Panc1 (cell line): ENCODE results near the gene LRBA.

ENCODE experiments used
- POLR2AphosphoS5 ChIP-seq: IDR thresholded peaks from 2 replicates; pipeline ENCODE4 v1.6.1; 2012; ENCODE audit warnings: mild to moderate bottlenecking, low read depth, low read length, moderate library complexity
- SIN3A ChIP-seq: IDR thresholded peaks from 2 replicates; pipeline ENCODE4 v1.6.1; 2012; ENCODE audit warnings: low read depth, mild to moderate bottlenecking, low read length, moderate library complexity, borderline replicate concordance; ENCODE audit not compliant: insufficient read depth
- TF ChIP-seq, protein P1 (sequence below): fragments of 450-650 bp; IDR thresholded peaks from 2 replicates; pipeline ENCODE4 v1.5.1; 2017; ENCODE audit warnings: mild to moderate bottlenecking
- TF ChIP-seq, protein P2 (sequence below), 2 experiments: IDR thresholded peaks; 2 replicates each; pipeline ENCODE4 v1.6.1; 2011 to 2012; ENCODE audit warnings: low read depth in 2 of 2, control low read depth in 1 of 2, low read length in 1 of 2, mild to moderate bottlenecking in 1 of 2, moderate library complexity in 1 of 2; ENCODE audit not compliant: insufficient read depth in 1 of 2

DNA sequence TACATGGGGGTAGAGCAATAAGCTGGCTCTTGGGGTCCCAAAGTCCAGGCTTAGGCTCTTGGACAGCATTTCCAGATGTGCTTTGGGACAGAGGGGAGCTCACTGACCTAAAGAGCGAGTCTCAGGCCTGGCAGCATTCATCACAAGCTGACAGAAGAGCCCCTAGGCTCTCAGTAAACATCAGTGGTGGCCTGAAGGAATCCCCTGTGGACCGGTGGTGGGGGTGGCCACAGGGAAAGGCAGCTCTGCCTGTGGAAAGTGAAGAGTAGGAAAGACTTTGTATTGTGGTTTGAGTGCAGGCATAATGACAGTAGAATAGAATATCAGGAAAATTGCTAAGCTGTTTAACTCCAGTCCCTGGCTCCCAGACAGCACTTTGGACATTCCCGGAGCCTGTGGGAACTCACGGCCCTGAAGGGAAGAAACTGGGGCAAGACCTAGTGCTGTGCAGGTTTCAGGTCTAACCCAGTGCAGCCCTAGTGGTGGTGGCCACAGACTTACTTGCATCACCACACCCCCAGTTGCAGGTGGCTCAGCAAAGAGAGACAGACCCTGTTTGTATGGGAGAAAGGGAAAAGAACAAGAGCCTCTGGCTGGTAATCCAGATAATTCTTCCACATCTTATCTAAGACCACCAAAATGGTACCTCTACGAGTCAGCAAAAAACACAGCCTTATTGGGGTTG is 291.2 kb downstream of the LRBA start:
- TF ChIP-seq POLR2AphosphoS5: no peak
- TF ChIP-seq, protein P1, sequence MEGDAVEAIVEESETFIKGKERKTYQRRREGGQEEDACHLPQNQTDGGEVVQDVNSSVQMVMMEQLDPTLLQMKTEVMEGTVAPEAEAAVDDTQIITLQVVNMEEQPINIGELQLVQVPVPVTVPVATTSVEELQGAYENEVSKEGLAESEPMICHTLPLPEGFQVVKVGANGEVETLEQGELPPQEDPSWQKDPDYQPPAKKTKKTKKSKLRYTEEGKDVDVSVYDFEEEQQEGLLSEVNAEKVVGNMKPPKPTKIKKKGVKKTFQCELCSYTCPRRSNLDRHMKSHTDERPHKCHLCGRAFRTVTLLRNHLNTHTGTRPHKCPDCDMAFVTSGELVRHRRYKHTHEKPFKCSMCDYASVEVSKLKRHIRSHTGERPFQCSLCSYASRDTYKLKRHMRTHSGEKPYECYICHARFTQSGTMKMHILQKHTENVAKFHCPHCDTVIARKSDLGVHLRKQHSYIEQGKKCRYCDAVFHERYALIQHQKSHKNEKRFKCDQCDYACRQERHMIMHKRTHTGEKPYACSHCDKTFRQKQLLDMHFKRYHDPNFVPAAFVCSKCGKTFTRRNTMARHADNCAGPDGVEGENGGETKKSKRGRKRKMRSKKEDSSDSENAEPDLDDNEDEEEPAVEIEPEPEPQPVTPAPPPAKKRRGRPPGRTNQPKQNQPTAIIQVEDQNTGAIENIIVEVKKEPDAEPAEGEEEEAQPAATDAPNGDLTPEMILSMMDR: no peak
- TF ChIP-seq, protein P2, sequence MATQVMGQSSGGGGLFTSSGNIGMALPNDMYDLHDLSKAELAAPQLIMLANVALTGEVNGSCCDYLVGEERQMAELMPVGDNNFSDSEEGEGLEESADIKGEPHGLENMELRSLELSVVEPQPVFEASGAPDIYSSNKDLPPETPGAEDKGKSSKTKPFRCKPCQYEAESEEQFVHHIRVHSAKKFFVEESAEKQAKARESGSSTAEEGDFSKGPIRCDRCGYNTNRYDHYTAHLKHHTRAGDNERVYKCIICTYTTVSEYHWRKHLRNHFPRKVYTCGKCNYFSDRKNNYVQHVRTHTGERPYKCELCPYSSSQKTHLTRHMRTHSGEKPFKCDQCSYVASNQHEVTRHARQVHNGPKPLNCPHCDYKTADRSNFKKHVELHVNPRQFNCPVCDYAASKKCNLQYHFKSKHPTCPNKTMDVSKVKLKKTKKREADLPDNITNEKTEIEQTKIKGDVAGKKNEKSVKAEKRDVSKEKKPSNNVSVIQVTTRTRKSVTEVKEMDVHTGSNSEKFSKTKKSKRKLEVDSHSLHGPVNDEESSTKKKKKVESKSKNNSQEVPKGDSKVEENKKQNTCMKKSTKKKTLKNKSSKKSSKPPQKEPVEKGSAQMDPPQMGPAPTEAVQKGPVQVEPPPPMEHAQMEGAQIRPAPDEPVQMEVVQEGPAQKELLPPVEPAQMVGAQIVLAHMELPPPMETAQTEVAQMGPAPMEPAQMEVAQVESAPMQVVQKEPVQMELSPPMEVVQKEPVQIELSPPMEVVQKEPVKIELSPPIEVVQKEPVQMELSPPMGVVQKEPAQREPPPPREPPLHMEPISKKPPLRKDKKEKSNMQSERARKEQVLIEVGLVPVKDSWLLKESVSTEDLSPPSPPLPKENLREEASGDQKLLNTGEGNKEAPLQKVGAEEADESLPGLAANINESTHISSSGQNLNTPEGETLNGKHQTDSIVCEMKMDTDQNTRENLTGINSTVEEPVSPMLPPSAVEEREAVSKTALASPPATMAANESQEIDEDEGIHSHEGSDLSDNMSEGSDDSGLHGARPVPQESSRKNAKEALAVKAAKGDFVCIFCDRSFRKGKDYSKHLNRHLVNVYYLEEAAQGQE (IDR thresholded peaks at IDR 0.05; ENCODE audit: insufficient read depth in 1 of 2, low read depth in 2 of 2, low read length in 1 of 2): no peak
- TF ChIP-seq SIN3A: no peak
